GM18508 (cell line): ENCODE measurements around the gene ZC3HAV1.
A peak's percentile ranks its signal among the peaks of the same experiment; 100 is the strongest.
"Not testable (repeated sequence)": the region's sequence is repeated elsewhere in the genome, so short reads cannot be mapped to it uniquely, and the experiment has no call there.

Source experiments
- ATAC-seq: cut with Tn5 transposase; IDR thresholded peaks from one replicate; pipeline ENCODE4 v1.9.1; 2021; ENCODE audit warnings: moderate number of reproducible peaks; ENCODE audit not compliant: insufficient read depth, unreplicated experiment

ZC3HAV1 gene

GRCh38 chr7:139089118-139089517, 20.4 kb downstream of the ZC3HAV1 start:
- ATAC-seq = no peak

- ATAC-seq = no peak
Observed at GRCh38 chr7:139088268-139088667, 21.3 kb downstream of the ZC3HAV1 start.

- no peak for ATAC-seq
Observed at GRCh38 chr7:139087212-139087611, 22.3 kb downstream of the ZC3HAV1 start.

- ATAC-seq = no peak
Observed at GRCh38 chr7:139086454-139086853, 23.1 kb downstream of the ZC3HAV1 start.

GRCh38 chr7:139084709-139085108, 24.8 kb downstream of the ZC3HAV1 start:
- no peak for ATAC-seq

- no peak for ATAC-seq
Observed at GRCh38 chr7:139081584-139081983, 27.9 kb downstream of the ZC3HAV1 start.

- ATAC-seq = no peak
Observed at GRCh38 chr7:139080905-139081304, 28.6 kb downstream of the ZC3HAV1 start.

GRCh38 chr7:139079861-139080260, 29.7 kb downstream of the ZC3HAV1 start:
- ATAC-seq = no peak

- no peak for ATAC-seq
Observed at GRCh38 chr7:139078911-139079310, 30.6 kb downstream of the ZC3HAV1 start.

- no peak for ATAC-seq
Observed at GRCh38 chr7:139078399-139078798, 31.1 kb downstream of the ZC3HAV1 start.

GRCh38 chr7:139077706-139078105, 31.8 kb downstream of the ZC3HAV1 start:
- ATAC-seq = not testable (repeated sequence)

GRCh38 chr7:139075871-139076686, 33.4 kb downstream of the ZC3HAV1 start:
- no peak for ATAC-seq

- ATAC-seq = peak; percentile 77
Observed at GRCh38 chr7:139075031-139075652, 34.4 kb downstream of the ZC3HAV1 start.

- no peak for ATAC-seq
Observed at GRCh38 chr7:139072796-139073195, 36.7 kb downstream of the ZC3HAV1 start.

- ATAC-seq = no peak
Observed at GRCh38 chr7:139071680-139072079, 37.8 kb downstream of the ZC3HAV1 start.

- ATAC-seq = no peak
Observed at GRCh38 chr7:139068544-139069399, 40.7 kb downstream of the ZC3HAV1 start.

- ATAC-seq = no peak
Observed at GRCh38 chr7:139066315-139066714, 43.2 kb downstream of the ZC3HAV1 start.

- no peak for ATAC-seq
Observed at GRCh38 chr7:139065323-139065722, 44.2 kb downstream of the ZC3HAV1 start.

- no peak for ATAC-seq
Observed at GRCh38 chr7:139061416-139061815, 48.1 kb downstream of the ZC3HAV1 start.

GRCh38 chr7:139060695-139061237, 48.8 kb downstream of the ZC3HAV1 start:
- no peak for ATAC-seq

- no peak for ATAC-seq
Observed at GRCh38 chr7:139059905-139060304, 49.6 kb downstream of the ZC3HAV1 start.
